Omental fat pad (tissue), 4 donors: ENCODE data around the gene GAMT. TPM values are rescaled to one million over a fixed set of nuclear protein-coding genes. Genes with fewer than 3 reads are reported as not detected.

Experiments used
- ATAC-seq: fragments of 150-250 bp; one replicate; pipeline ENCODE4 v1.9.1; 2016; ENCODE audit warnings: mild to moderate bottlenecking, moderate library complexity; ENCODE audit not compliant: low FRiP score
- DNase-seq: peaks from one replicate; pipeline ENCODE4 v3.0.0-alpha.2; 2019; ENCODE audit warnings: low spot score
- total RNA-seq, 4 donors: library from RNA; depleted of rRNA; stranded (reverse); fragments of >200 nt; gene quantifications; one replicate each; pipeline ENCODE4 v1.1.0, GENCODE V29; 2016
- TF ChIP-seq, protein P1 (sequence below), 3 donors: fragments of 450-650 bp; IDR thresholded peaks; one replicate each; pipeline ENCODE4 v1.5.1; 2016 to 2017; ENCODE audit warnings: antibody characterized with exemption in 3 of 3, mild to moderate bottlenecking in 3 of 3, moderate library complexity in 2 of 3

The GAMT gene
- total RNA-seq, 4 donors from 2014 or later: 10.8 to 16.2 (median 13.7) TPM

DNA sequence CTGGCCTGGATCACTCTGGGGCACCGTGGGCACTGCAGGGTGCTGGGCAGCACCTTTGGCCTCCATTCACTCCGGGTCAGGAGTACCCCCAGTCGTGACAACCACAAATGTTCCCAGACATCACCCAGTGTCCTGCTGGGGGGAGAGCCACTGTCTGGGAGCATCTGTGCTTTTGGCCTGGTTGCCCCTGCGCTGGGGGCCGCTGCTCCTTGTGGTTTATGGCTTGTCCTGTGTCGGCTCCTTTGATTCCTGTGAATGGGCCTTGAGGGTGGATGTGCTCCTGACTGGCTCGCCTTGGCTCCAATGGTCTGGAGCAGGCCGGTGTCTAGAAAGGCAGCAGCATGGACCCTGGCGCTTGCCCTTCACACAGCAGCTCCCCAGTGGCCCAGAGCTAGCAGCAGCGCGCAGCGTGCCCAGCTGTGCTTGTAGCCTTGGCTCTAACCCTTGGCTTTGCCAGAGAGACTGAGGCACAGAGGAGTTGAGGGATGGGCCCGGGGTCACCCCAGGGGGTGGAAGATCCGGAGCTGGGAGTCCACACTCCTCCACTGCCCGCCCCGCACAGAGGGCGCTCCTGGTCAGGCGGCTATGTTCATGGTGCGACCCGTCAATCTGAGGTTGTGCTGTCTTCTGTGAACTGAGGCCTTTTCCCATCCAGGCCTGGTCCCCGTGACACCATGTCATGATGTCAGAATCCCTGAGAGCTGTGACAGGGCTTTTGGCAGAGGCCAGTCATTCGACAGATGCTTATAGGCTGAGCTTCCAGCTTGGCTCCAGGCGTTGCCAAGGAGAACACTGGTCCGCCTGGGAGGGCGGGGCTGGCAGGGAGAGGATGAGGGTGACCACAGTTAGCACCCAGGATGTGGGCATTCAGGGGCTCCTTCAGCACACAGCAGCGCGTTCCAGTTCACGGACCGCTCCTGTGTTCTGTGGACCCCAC is 10.2 kb upstream of the GAMT start:
- no peak for ATAC-seq
- DNase-seq: no peak
- TF ChIP-seq, protein P1, sequence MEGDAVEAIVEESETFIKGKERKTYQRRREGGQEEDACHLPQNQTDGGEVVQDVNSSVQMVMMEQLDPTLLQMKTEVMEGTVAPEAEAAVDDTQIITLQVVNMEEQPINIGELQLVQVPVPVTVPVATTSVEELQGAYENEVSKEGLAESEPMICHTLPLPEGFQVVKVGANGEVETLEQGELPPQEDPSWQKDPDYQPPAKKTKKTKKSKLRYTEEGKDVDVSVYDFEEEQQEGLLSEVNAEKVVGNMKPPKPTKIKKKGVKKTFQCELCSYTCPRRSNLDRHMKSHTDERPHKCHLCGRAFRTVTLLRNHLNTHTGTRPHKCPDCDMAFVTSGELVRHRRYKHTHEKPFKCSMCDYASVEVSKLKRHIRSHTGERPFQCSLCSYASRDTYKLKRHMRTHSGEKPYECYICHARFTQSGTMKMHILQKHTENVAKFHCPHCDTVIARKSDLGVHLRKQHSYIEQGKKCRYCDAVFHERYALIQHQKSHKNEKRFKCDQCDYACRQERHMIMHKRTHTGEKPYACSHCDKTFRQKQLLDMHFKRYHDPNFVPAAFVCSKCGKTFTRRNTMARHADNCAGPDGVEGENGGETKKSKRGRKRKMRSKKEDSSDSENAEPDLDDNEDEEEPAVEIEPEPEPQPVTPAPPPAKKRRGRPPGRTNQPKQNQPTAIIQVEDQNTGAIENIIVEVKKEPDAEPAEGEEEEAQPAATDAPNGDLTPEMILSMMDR (IDR thresholded peaks at IDR 0.05): no peak

DNA sequence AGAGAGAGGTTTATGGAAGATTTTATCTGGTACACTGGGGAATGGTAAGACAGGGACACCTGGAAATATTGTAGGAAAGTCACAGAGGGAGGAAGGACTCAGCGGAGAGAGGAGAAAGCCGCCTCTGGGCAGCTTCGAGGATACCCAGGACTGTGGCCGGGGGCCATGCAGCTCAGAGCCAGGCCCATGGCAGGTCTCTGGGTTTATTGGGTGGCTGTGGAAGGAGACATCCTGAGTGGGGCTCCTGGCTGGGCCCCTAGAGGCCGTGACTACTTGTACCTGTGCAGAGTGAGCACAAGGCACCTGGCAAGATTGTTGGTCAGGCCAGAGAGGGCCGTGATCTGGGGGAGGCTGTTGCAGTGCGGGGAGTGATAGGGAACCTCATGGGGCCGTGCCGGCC is 9.4 kb upstream of the GAMT start:
- ATAC-seq (no peak), DNase-seq (no peak)
- TF ChIP-seq, protein P1 (IDR thresholded peaks at IDR 0.05): no peak

DNA sequence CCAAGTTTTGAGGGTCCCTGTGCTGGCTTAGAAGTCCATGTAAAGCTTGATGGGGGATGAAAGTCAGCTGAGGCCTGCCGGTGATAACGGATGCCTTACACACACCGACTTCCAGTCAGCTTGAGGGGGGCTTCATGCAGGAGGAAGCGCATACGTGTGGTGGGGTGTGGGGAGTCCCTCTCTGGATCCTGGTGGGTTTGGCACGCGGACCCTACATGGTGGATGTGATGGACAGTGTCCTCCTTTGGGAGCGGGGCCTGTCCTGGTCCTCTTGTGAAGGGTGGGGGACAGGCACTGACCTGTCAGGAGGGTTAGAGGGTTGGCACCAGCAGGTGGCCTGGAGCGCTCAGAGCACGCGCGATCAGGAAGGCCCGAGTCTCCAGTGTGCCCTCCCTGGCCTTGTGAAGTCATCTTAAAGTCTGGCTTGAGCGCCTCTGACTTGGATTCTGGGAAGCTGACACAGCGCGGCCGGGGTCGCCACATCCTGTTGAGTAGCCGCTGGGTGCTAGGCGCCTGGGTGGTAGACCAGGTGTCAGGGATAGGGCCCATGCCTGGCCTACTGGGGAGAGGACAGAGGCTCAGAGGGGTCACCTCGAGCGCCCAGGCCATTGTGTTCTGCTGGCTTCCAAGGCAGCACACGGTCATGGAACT is 8.9 kb upstream of the GAMT start:
- TF ChIP-seq, protein P1 (IDR thresholded peaks at IDR 0.05): no peak
- DNase-seq (no peak), ATAC-seq (no peak)

DNA sequence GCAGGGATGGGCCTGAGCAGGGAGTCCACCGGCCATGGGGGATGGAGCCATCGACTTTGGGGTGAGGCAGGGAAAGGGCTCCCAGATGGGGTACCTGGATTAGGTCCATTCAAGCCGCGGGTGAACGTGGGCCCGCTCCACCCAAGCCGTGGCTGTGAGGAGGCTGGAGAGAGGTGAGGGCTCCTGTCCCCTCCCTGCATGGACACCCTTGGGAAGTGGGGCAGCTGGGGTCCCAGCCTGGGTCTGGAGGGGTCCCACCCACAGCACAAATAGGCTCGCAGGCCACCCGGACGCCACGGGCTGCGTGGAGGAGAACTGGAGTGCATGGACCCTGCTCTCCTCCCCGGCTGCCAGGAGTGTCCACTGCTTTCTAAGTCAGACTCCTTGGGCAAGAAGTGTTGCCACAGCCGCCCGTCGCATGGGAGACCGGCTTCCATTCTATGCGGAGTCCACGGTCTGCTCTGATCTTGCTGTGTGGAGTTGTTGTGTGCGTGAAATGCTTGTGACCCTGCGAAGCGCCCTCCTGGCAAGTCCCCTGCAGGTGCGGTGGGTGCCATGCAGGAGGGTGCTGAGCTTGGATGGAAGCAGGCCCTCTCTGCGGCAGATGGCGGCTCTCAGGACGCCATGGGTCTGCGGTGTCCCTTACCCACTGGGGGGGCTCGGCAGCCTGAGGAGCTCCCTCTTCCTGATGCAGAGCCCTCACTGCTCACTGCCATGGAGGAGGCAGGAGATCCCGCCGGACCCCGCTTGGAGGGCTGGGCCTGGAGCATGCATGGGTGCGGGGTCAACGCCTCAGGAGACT is 8.1 kb upstream of the GAMT start:
- TF ChIP-seq, protein P1 (IDR thresholded peaks at IDR 0.05): no peak
- DNase-seq (no peak), ATAC-seq (no peak)

DNA sequence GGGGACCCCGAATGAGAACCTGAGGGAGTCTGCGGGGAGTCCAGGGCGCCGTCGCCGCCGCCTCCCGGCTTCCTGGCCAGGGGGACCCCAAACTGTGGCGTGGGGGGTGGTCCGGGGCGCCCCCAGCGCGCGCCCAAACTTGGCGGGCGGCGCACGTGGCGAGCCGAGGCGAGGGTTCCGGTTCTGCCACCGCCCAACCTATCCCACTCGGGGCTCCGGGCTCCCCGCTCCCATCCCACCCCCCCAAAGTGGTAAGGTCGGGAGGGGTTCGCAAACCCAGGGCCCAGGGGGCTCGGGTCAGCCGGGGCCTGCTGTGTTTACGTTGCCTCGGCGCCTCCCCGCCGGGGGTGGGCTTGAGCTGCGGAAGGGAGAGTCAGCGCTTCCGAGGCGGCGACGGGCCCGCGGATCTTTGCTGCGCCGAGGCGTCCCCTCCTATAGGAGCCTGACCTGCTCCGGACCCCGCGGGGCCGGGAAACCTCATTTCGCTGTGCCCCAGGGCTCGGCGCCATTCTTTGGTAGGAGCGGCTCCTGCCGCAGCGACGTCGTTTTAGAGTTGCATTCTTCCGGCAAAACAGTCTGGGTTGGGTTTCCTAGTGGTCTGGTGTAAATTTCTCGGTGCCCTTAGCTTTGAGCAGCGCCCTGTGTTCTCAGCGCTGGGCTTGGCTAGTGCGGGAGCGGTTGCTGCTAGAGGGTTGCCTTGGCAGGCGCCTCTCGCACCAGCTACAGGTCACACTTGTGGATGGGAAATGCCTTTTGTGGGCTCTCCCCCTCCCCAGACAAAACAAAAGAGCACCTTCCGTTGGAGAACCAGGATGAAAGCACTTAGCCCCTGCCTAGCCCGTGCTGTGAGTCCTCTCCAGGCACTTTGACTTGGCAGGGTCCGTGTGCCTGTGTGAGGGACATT is 7.2 kb upstream of the GAMT start:
- TF ChIP-seq, protein P1 (IDR thresholded peaks at IDR 0.05): no peak
- no peak for ATAC-seq
- no peak for DNase-seq
